DOHH2 (cell line): ENCODE results near the gene TMEM253.

Experiments used
- H3F3A ChIP-seq: fragments of 200-600 bp; sonication (generic), shearing (Covaris generic); 2 replicates; pipeline ENCODE4 v1.6.0; 2016; ENCODE audit warnings: antibody characterized with exemption, mild to moderate bottlenecking; ENCODE audit not compliant: control insufficient read depth, insufficient read depth
- H3K27ac ChIP-seq: fragments of 200-600 bp; sonication (generic); 2 replicates; pipeline ENCODE4 v1.5.1; 2014; ENCODE audit warnings: low read depth, mild to moderate bottlenecking, low read length, moderate library complexity
- H3K27me3 ChIP-seq: fragments of 200-600 bp; sonication (generic); 2 replicates; pipeline ENCODE4 v1.6.1; 2014; ENCODE audit warnings: mild to moderate bottlenecking, low read length, mixed read lengths; ENCODE audit not compliant: control insufficient read depth
- H3K36me3 ChIP-seq: fragments of 200-600 bp; sonication (generic); 2 replicates; pipeline ENCODE4 v1.6.1; 2014; ENCODE audit warnings: mild to moderate bottlenecking, low read length, moderate library complexity, mixed read lengths; ENCODE audit not compliant: control insufficient read depth
- H3K4me1 ChIP-seq: fragments of 200-600 bp; sonication (generic); 2 replicates; pipeline ENCODE4 v1.6.1; 2014; ENCODE audit warnings: mild to moderate bottlenecking, low read length, mixed read lengths; ENCODE audit not compliant: control insufficient read depth
- H3K4me2 ChIP-seq: fragments of 200-600 bp; sonication (generic); 2 replicates; pipeline ENCODE4 v1.6.0; 2014; ENCODE audit warnings: mild to moderate bottlenecking, low read length, moderate library complexity
- H3K4me3 ChIP-seq: fragments of 200-600 bp; sonication (generic); 2 replicates; pipeline ENCODE4 v1.5.1; 2014; ENCODE audit warnings: mild to moderate bottlenecking, low read length, mixed read lengths
- H3K79me2 ChIP-seq: fragments of 200-600 bp; sonication (generic); 2 replicates; pipeline ENCODE4 v1.6.1; 2014; ENCODE audit warnings: mild to moderate bottlenecking, low read length, mixed read lengths; ENCODE audit not compliant: control insufficient read depth
- H3K9me2 ChIP-seq: fragments of 200-600 bp; sonication (generic); replicated peaks from 2 replicates; pipeline ENCODE4 v1.6.1; 2014; ENCODE audit warnings: mild to moderate bottlenecking, low read length, mixed read lengths; ENCODE audit not compliant: control insufficient read depth
- H3K9me3 ChIP-seq: fragments of 200-600 bp; sonication (generic); 2 replicates; pipeline ENCODE4 v1.6.1; 2014; ENCODE audit warnings: antibody characterized with exemption, low read length, mixed read lengths; ENCODE audit not compliant: control insufficient read depth, insufficient read depth
- H4K20me1 ChIP-seq: fragments of 200-600 bp; sonication (generic); 2 replicates; pipeline ENCODE4 v1.6.0; 2014; ENCODE audit warnings: low read depth, mild to moderate bottlenecking, antibody characterized with exemption, low read length, moderate library complexity; ENCODE audit not compliant: control insufficient read depth, insufficient read depth
- CTCF ChIP-seq: fragments of 200-600 bp; sonication (generic); IDR thresholded peaks from one replicate; pipeline ENCODE4 v1.5.1; 2014; ENCODE audit warnings: antibody characterized with exemption, mild to moderate bottlenecking, low read depth, low read length; ENCODE audit not compliant: poor library complexity, severe bottlenecking
- EZH2phosphoT487 ChIP-seq: fragments of 200-600 bp; sonication (generic); IDR thresholded peaks from 2 replicates; pipeline ENCODE4 v1.6.1; 2017; ENCODE audit warnings: borderline replicate concordance, mild to moderate bottlenecking, antibody characterized with exemption, low read length, moderate library complexity, mixed read lengths

Gene TMEM253

GRCh38 chr14:21103411-21103709 lies 2.5 kb downstream of the TMEM253 start:
- peaks cover 4% of the 10 kb centered on the region; the same call in 1 of the 2 replicates for H3K27me3 ChIP-seq
- no peaks in the 10 kb centered on the region for H4K20me1 ChIP-seq
- H3K4me3 ChIP-seq, result peak overlapping the region; percentile 90
- H3K9me2 ChIP-seq, result no peaks in the 10 kb centered on the region
- H3F3A ChIP-seq, result 0 out of 2 replicates have a peak, but pooled peaks cover 2% of the 10 kb centered on the region
- H3K4me2 ChIP-seq, result peak overlapping the region; percentile 78
- H3K36me3 ChIP-seq, result peaks cover 5% of the 10 kb centered on the region
- peaks cover 16% of the 10 kb centered on the region for H3K79me2 ChIP-seq
- H3K27ac ChIP-seq, result peak overlapping the region; percentile 75
- peaks cover 42% of the 10 kb centered on the region for H3K4me1 ChIP-seq
- no peak for TF ChIP-seq EZH2phosphoT487
- no peak for TF ChIP-seq CTCF
- no peaks in the 10 kb centered on the region for H3K9me3 ChIP-seq

DNA sequence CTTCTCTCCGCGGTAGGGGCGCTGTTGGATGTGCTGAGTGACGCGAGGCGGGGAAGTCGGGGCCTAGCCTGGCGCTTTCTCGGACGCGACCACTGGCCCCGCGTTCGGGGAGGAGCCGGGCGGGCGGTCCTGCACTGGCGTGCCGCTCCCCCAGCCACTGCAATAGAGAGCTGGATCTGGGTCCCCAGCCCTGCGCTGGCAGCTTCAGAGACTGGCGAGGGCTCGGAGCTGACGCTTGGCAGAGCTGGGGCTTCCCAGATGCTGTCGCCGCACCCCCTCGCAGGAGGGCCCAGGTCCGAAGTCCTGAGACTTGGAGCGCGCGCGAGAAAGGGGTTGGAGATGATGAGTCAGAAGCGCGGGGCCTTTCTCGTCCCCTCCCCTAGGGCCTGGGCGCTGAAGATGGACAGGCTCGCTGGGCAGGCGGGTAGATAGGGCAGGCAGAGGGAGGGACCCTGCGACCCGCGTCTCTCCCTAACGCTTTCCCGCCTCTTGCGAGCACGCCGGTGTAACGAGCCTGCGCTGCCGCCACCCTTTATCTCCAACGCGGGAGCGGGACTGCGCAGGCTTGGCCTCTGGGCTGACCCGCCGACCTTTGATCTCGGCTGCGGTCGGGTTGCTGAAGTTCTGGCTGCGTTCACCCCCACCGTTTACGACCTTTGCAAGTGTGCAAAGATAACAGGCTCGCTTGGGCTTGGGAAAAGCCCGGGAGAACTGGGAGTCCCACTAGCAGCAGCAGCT lies 3.0 kb downstream of the TMEM253 start:
- peaks cover 16% of the 10 kb centered on the region for H3K79me2 ChIP-seq
- no peaks in the 10 kb centered on the region for H4K20me1 ChIP-seq
- no peaks in the 10 kb centered on the region for H3K9me3 ChIP-seq
- 0 out of 2 replicates have a peak, but pooled peaks cover under 1% of the 10 kb centered on the region for H3K27me3 ChIP-seq
- peak overlapping the region; percentile 75 for H3K27ac ChIP-seq
- H3K4me1 ChIP-seq, result peaks cover 42% of the 10 kb centered on the region
- H3K36me3 ChIP-seq, result peaks cover 5% of the 10 kb centered on the region
- no peaks in the 10 kb centered on the region for H3K9me2 ChIP-seq
- H3K4me3 ChIP-seq, result peak overlapping the region; percentile 90
- peak overlapping the region; percentile 78 for H3K4me2 ChIP-seq
- H3F3A ChIP-seq, result 0 out of 2 replicates have a peak, but pooled peaks cover 2% of the 10 kb centered on the region
- TF ChIP-seq EZH2phosphoT487 (no peak), CTCF (peak; percentile 59)

DNA sequence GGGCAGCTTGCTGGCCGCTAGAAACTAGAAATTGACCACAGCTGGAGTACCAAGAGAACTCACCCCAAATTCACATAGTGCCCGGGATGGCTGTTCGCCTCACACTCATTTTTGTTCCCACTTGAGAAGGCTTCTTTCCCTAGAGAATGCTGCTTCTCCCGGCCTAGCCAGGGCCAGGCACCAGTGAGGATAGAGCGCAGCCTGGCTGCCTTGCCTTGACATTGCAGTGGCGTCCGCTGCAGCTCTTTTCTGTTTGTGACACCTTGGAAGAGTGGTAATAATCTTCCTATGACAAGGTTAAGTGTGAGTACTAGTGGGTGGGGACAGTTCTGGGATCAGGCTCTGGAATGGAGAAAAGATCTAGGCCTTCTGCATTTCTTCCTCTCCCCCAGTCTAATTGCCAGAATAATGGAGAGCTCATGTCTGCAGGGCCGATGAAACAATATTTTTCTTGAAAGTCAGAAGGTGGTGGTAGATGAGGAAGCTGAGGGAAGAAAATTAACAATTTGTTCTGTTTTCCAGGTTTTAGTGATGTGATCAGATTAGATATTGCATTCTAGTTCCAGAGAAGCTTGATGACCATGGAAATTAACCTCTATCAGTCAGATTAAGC lies 3.7 kb downstream of the TMEM253 start:
- no peaks in the 10 kb centered on the region for H3K27me3 ChIP-seq
- no peaks in the 10 kb centered on the region for H3K9me2 ChIP-seq
- 0 out of 2 replicates have a peak, but pooled peaks cover 2% of the 10 kb centered on the region for H3F3A ChIP-seq
- H3K9me3 ChIP-seq, result no peaks in the 10 kb centered on the region
- no peaks in the 10 kb centered on the region for H4K20me1 ChIP-seq
- peaks cover 40% of the 10 kb centered on the region for H3K4me1 ChIP-seq
- H3K4me2 ChIP-seq, result peak overlapping the region; percentile 78
- peaks cover 5% of the 10 kb centered on the region for H3K36me3 ChIP-seq
- peak overlapping the region; percentile 90 for H3K4me3 ChIP-seq
- H3K79me2 ChIP-seq, result peaks cover 16% of the 10 kb centered on the region
- peak overlapping the region; percentile 75 for H3K27ac ChIP-seq
- TF ChIP-seq EZH2phosphoT487 (no peak), CTCF (peak; percentile 98)
